Liver (tissue), 3 donors: ENCODE results near the gene ANAPC13.

Experiments
- ATF3 ChIP-seq: IDR thresholded peaks from 2 replicates; pipeline ENCODE4 v1.6.1; 2016; ENCODE audit warnings: antibody characterized with exemption
- CTCF ChIP-seq: fragments of 150-350 bp; IDR thresholded peaks from 2 replicates; pipeline ENCODE4 v1.5.1; 2017; ENCODE audit warnings: improper control_type of control experiment, low read depth, low read length; ENCODE audit not compliant: missing input control
- GABPA ChIP-seq, 2 donors: IDR thresholded peaks in 1 of 2; conservative IDR thresholded peaks in 1 of 2; 2 replicates each; pipeline ENCODE4 v1.6.1; 2016; ENCODE audit warnings: antibody characterized with exemption in 2 of 2, mild to moderate bottlenecking in 1 of 2, moderate library complexity in 1 of 2
- HNF4A ChIP-seq, 2 donors: conservative IDR thresholded peaks; 2 replicates each; pipeline ENCODE4 v1.6.1; 2016; ENCODE audit warnings: antibody characterized with exemption in 2 of 2, mild to moderate bottlenecking in 2 of 2
- JUND ChIP-seq, 2 donors: IDR thresholded peaks; 2 replicates each; pipeline ENCODE4 v1.6.1; 2016; ENCODE audit warnings: antibody characterized with exemption in 2 of 2
- MAX ChIP-seq: IDR thresholded peaks from 2 replicates; pipeline ENCODE4 v1.6.1; 2016; ENCODE audit warnings: antibody characterized with exemption
- RAD21 ChIP-seq, 2 donors: IDR thresholded peaks; 2 replicates each; pipeline ENCODE4 v1.6.1; 2016; ENCODE audit warnings: antibody characterized with exemption in 2 of 2, mild to moderate bottlenecking in 2 of 2
- REST ChIP-seq: IDR thresholded peaks from 2 replicates; pipeline ENCODE4 v1.6.1; 2016; ENCODE audit warnings: antibody characterized with exemption, mild to moderate bottlenecking
- SP1 ChIP-seq: IDR thresholded peaks from 2 replicates; pipeline ENCODE4 v1.6.1; 2018; ENCODE audit warnings: antibody characterized with exemption, mild to moderate bottlenecking
- TAF1 ChIP-seq: conservative IDR thresholded peaks from 2 replicates; pipeline ENCODE4 v1.6.1; 2016; ENCODE audit warnings: antibody characterized with exemption, mild to moderate bottlenecking
- YY1 ChIP-seq: IDR thresholded peaks from 2 replicates; pipeline ENCODE4 v1.6.1; 2016; ENCODE audit warnings: antibody characterized with exemption, mild to moderate bottlenecking
- ZBTB33 ChIP-seq: IDR thresholded peaks from 2 replicates; pipeline ENCODE4 v1.6.1; 2016; ENCODE audit warnings: antibody characterized with exemption
- donor health status: healthy.
- donor health status: healthy.

- TF ChIP-seq CTCF (no peak), MAX (no peak), GABPA (IDR thresholded peaks at IDR 0.05 in 1 of 2, conservative IDR thresholded peaks at IDR 0.05 in 1 of 2) (no peak), SP1 (no peak), REST (no peak), TAF1 (no peak), JUND (IDR thresholded peaks at IDR 0.05) (no peak), ZBTB33 (no peak), YY1 (no peak), HNF4A (conservative IDR thresholded peaks at IDR 0.05) (no peak), RAD21 (IDR thresholded peaks at IDR 0.05) (no peak), ATF3 (no peak)
These were observed 9.5 kb downstream of the ANAPC13 start for GRCh38 chr3:134476306-134476705.
